Activated B cell treated with CpG ODN at 0.5 μM for 24 hours (primary cell): ENCODE results near the gene PDGFD. TPM values are rescaled to one million over a fixed set of nuclear protein-coding genes. Genes with fewer than 3 reads are reported as not detected.

Experiments used
- ATAC-seq: fragments of 200-7000 bp; cut with Tn5 transposase; one replicate; pipeline ENCODE4 v1.10.0; 2021; ENCODE audit warnings: low read depth, mild to moderate bottlenecking, moderate library complexity
- CTCF ChIA-PET: fragments of 350-600 bp; sonication (Branson Sonifier 250); formaldehyde crosslinking; loops from one replicate; lab custom pipeline; 2021; ENCODE audit warnings: antibody characterized with exemption; lab: Charles Lee
- POLR2A ChIA-PET: fragments of 350-600 bp; sonication (Branson Sonifier 250); formaldehyde crosslinking; loops from one replicate; lab custom pipeline; 2021; ENCODE audit warnings: antibody characterized with exemption; lab: Charles Lee
- DNase-seq: peaks from one replicate; pipeline ENCODE4 v3.0.0; 2022
- H3K27ac Mint-ChIP-seq: one replicate; pipeline ENCODE4 v1.8.0; 2020; ENCODE audit warnings: mixed read lengths
- H3K27me3 Mint-ChIP-seq: one replicate; pipeline ENCODE4 v1.8.0; 2021; ENCODE audit warnings: mixed read lengths
- H3K36me3 Mint-ChIP-seq: one replicate; pipeline ENCODE4 v1.8.0; 2021; ENCODE audit warnings: low read depth, mixed read lengths
- H3K4me1 Mint-ChIP-seq: one replicate; pipeline ENCODE4 v1.8.0; 2021; ENCODE audit warnings: mixed read lengths
- H3K4me3 Mint-ChIP-seq: one replicate; pipeline ENCODE4 v1.8.0; 2020; ENCODE audit warnings: mild to moderate bottlenecking, mixed read lengths
- H3K9me3 Mint-ChIP-seq: one replicate; pipeline ENCODE4 v1.8.0; 2020; ENCODE audit warnings: mixed read lengths
- intact Hi-C: fragments of 100-400 bp; cut with micrococcal nuclease; formaldehyde crosslinking; loops from one replicate; pipeline ENCODE4 v1.15.1; 2024
- total RNA-seq: library from RNA; stranded (reverse); gene quantifications from 2 replicates; pipeline ENCODE4 v1.2.3, GENCODE V29; 2022
- TF ChIP-seq, protein P1 (sequence below): fragments of 200-600 bp; IDR thresholded peaks from one replicate; pipeline ENCODE4 v1.8.0; 2022; ENCODE audit warnings: antibody characterized with exemption, mild to moderate bottlenecking

The PDGFD gene
- total RNA-seq, 1 donor from 2014 or later = 0.53 TPM

DNA sequence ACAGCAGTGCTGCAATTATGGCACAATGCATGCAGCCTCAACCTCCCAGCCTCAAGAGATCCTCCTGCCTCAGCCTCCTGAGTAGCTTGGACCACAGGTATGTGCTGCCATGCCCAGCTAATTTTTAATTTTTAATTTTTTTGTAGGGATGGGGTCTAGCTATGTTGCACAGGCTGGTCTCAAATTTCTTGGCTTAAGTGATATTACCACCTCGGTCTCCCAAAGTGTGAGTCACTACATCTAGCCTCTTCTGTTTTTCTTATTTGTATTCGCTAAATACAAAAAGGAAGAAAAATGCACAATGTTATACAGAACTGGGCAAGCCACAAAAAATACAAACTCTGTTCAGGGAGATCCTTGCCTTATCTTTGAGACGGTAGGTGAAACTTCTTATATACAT is 65.4 kb downstream of the PDGFD start:
- POLR2A ChIA-PET = interaction anchor here (0.7 kb wide), 1 partner anchor 1958 kb away, joined by 4 read pairs; no protein-coding TSS in a partner anchor
- H3K36me3 Mint-ChIP-seq = no peaks in the 10 kb centered on the region
- ATAC-seq (no peak), DNase-seq (no peak)
- TF ChIP-seq, protein P1, sequence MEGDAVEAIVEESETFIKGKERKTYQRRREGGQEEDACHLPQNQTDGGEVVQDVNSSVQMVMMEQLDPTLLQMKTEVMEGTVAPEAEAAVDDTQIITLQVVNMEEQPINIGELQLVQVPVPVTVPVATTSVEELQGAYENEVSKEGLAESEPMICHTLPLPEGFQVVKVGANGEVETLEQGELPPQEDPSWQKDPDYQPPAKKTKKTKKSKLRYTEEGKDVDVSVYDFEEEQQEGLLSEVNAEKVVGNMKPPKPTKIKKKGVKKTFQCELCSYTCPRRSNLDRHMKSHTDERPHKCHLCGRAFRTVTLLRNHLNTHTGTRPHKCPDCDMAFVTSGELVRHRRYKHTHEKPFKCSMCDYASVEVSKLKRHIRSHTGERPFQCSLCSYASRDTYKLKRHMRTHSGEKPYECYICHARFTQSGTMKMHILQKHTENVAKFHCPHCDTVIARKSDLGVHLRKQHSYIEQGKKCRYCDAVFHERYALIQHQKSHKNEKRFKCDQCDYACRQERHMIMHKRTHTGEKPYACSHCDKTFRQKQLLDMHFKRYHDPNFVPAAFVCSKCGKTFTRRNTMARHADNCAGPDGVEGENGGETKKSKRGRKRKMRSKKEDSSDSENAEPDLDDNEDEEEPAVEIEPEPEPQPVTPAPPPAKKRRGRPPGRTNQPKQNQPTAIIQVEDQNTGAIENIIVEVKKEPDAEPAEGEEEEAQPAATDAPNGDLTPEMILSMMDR = no peak
- H3K9me3 Mint-ChIP-seq = no peaks in the 10 kb centered on the region
- H3K4me3 Mint-ChIP-seq = no peak overlapping the region
- no peak overlapping the region for H3K27ac Mint-ChIP-seq
- intact Hi-C loops = no loop called here
- peaks cover 2% of the 10 kb centered on the region for H3K4me1 Mint-ChIP-seq
- no peaks in the 10 kb centered on the region for H3K27me3 Mint-ChIP-seq
- CTCF ChIA-PET = no interaction called here

DNA sequence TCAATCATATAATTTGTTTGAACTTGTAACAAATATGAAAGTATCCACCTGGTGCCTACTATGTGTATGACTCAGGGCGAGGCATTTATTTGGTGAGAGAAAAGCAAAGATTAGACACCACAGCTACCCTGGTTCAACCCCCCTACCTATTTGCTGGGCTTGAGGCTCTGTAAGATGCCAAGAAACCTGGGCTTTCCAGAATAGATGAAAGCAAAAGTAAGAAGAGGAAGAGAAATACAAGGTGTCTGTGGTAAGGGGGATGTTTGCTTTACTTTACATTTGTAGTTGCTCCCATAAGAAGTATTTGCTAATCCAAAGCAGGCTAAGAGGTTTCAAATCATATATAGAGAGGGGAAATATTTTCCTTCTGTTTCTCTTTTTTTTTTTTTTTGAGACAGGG is 65.8 kb downstream of the PDGFD start:
- H3K4me1 Mint-ChIP-seq = peaks cover 2% of the 10 kb centered on the region
- H3K27me3 Mint-ChIP-seq = no peaks in the 10 kb centered on the region
- H3K9me3 Mint-ChIP-seq = no peaks in the 10 kb centered on the region
- H3K4me3 Mint-ChIP-seq = no peak overlapping the region
- intact Hi-C loops = no loop called here
- ATAC-seq (no peak), DNase-seq (no peak)
- no peaks in the 10 kb centered on the region for H3K36me3 Mint-ChIP-seq
- ChIA-PET CTCF (no interaction called here), POLR2A (interaction anchor here (0.7 kb wide), 1 partner anchor 1959 kb away, joined by 4 read pairs; no protein-coding TSS in a partner anchor)
- H3K27ac Mint-ChIP-seq = no peak overlapping the region
- TF ChIP-seq, protein P1 = no peak

- TF ChIP-seq, protein P1 = no peak
Measured at GRCh38 chr11:104096900-104097299, 67.0 kb downstream of the PDGFD start.

DNA sequence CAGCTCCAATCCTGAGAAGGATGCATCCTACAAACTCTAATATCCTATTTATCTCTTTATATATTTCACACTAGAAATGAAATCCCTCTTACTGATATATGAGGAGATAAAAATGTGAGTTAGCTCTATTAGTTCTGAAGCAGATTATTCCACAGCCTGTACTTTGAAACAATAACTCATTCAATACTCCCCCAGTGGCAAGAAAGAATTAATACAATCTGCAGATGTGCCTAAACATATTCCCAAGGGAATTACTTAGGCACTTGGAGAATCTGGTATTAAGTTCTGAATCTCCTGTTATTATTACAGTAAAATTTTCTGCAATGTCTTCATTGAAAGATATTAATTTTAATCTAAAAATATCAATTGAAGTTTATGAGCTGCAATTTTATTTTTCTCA is 68.2 kb downstream of the PDGFD start:
- Mint-ChIP-seq H3K9me3 (no peaks in the 10 kb centered on the region), H3K4me3 (no peak overlapping the region), H3K36me3 (no peaks in the 10 kb centered on the region), H3K27ac (no peak overlapping the region), H3K4me1 (peaks cover 2% of the 10 kb centered on the region), H3K27me3 (no peaks in the 10 kb centered on the region)
- ATAC-seq (no peak), DNase-seq (no peak)
- intact Hi-C loops = no loop called here
- ChIA-PET CTCF (no interaction called here), POLR2A (interaction anchor here (0.7 kb wide), 1 partner anchor 103 kb away, joined by 3 read pairs; no protein-coding TSS in a partner anchor)
- TF ChIP-seq, protein P1 = no peak

More at GRCh38 chr11:104096900-104097299, 67.0 kb downstream of the PDGFD start:
- Mint-ChIP-seq H3K4me3 (no peak overlapping the region), H3K27ac (no peak overlapping the region), H3K27me3 (no peaks in the 10 kb centered on the region), H3K9me3 (no peaks in the 10 kb centered on the region), H3K4me1 (peaks cover 2% of the 10 kb centered on the region), H3K36me3 (no peaks in the 10 kb centered on the region)
- DNase-seq = no peak
- ChIA-PET POLR2A (no interaction called here), CTCF (no interaction called here)
- intact Hi-C loops = no loop called here
- ATAC-seq = no peak

DNA sequence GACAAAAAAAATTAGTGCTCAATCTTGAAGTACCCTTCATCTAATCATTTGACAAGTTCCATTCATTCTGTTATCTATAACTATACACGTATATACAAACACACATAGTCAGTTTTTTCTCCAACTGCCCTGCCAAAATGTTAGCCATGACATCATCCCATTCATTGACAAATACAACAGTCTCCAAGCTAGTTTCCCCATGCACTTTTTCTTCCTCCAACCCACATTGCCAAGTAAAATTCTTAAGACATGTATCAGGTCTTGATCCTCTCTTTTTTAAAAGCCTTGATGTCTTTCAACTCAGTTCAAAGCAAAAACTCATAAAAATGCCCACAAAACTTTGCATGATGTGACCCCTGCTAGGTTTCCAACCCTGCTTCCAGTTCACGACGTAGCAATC is 69.4 kb downstream of the PDGFD start:
- ChIA-PET CTCF (no interaction called here), POLR2A (no interaction called here)
- ATAC-seq (no peak), DNase-seq (no peak)
- intact Hi-C loops = no loop called here
- H3K9me3 Mint-ChIP-seq = no peaks in the 10 kb centered on the region
- peaks cover 2% of the 10 kb centered on the region for H3K4me1 Mint-ChIP-seq
- H3K4me3 Mint-ChIP-seq = no peak overlapping the region
- TF ChIP-seq, protein P1 = no peak
- H3K36me3 Mint-ChIP-seq = no peaks in the 10 kb centered on the region
- H3K27ac Mint-ChIP-seq = no peak overlapping the region
- H3K27me3 Mint-ChIP-seq = no peaks in the 10 kb centered on the region
